UCSD-AML1 (cell line): Measurements from ENCODE around the gene ADAP1.
"Not testable (repeated sequence)": the region's sequence is repeated elsewhere in the genome, so short reads cannot be mapped to it uniquely, and the experiment has no call there.

Experiments
- DNase-seq: peaks from one replicate; lab custom pipeline; 2025; ENCODE audit not compliant: unreplicated experiment; lab: John Stamatoyannopoulos, UW

Gene ADAP1

DNA sequence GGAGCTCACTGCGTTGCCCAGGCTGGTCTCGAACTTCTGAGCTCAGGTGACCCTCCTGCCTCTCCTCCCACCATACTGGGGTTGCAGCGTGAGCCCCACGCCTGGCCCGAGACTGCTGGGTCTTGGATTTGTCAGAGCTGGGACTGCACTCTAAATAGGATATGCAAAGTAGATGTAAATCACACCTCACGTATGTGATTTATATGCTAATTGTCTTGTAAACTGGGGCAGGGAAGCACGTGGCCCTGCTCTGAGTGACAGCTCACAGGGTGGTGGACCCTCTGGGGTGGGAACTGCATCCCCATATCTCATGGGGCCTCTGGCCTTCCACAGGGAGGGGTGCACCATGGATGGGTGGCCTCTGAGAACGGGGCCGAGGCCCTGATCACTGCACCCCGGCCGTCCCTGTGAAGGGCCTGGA is 44.0 kb downstream of the ADAP1 start:
- no peak for DNase-seq

DNA sequence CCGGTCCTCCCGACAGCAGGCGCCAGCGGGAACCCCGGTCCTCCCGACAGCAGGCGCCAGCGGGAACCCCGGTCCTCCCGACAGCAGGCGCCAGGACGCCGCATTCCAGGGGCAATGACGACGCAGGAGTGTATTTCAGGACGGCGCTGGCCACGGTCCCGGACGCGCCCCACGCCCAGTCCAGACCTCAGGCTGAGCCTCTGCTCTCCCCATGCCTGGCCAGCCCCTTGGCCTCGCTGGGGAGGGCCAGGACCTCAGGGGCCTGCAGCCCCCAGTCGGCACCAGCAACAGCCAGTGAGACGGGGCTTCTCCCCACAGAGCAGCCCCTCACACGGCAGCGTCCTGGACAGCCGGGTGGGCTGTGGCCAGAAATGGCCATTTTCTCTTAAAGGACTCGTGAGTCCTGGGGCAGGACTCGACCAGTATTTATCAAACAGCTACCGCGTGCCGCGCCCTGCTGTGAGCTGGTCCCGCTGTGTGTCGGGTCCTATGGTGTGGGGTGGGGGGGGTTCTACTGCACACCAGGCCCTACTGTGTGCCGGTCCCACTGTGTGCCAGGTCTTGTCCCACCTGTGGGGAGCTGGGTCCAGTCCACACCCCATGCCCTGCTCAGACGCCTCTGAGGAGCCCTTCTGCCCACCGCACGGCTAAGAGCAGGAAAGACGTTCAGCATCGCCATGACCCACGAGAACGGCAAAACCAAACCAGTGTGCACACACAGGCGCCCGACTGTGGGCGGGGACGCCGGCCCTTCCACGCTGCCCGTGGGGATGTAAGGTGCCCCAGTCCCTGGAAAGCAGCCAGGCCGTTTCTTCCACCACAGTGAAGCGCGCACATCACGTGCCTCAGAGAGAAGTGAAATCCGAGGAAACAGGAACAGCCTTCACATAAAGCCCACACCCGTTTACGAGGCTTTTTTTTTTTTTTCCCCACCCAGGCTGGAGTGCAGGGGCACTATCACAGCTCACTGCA is 44.8 kb downstream of the ADAP1 start:
- peak; percentile 8 for DNase-seq

DNA sequence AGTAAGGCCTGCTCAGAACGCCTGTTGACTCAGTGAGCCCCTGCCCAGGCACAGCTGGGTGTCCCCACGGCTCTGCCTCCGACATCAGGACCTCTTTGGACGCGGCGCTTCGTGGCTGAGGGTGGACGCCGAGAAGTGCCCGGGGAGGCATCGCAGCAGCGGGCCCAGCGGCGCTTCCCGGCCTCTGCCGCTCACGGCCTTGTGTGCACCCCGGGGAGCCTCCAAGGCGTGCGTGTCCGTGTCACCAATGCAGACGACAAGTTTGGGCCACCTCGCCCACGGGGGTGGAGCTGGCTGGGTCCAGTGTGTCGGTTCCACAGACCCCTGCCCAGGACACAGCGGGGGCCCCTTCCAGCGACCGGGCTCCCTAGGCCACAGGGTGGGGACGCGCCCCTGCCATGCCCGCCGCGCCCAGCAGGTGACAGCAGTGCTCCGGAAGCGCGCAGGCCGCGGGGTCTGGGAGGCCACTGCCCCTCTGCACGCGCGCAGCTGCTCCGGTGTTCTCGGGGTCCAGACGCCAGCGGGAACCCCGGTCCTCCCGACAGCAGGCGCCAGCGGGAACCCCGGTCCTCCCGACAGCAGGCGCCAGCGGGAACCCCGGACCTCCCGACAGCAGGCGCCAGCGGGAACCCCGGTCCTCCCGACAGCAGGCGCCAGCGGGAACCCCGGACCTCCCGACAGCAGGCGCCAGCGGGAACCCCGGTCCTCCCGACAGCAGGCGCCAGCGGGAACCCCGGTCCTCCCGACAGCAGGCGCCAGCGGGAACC is 45.7 kb downstream of the ADAP1 start:
- DNase-seq, result not testable (repeated sequence)

DNA sequence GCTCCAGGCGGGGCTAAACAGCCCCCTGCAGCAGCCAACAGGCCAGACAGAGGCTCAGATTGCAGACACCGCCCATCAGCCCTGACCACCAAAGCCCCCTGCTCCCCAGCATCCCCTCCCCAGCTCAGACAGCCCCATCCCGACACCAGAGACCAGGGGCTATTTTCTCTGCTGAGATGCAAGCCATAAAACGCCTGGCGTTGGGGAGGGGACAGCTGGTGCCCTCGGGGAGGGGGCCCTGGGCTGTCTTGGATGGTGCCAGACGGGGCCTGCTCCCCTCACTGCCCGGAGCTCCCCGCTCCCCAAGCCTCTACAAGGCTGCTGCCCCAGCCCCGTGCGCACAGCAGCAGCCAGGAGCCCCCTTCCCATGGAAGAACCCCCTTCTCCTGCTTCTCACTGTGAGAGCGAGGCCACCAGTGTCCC is 46.3 kb downstream of the ADAP1 start:
- no peak for DNase-seq

DNA sequence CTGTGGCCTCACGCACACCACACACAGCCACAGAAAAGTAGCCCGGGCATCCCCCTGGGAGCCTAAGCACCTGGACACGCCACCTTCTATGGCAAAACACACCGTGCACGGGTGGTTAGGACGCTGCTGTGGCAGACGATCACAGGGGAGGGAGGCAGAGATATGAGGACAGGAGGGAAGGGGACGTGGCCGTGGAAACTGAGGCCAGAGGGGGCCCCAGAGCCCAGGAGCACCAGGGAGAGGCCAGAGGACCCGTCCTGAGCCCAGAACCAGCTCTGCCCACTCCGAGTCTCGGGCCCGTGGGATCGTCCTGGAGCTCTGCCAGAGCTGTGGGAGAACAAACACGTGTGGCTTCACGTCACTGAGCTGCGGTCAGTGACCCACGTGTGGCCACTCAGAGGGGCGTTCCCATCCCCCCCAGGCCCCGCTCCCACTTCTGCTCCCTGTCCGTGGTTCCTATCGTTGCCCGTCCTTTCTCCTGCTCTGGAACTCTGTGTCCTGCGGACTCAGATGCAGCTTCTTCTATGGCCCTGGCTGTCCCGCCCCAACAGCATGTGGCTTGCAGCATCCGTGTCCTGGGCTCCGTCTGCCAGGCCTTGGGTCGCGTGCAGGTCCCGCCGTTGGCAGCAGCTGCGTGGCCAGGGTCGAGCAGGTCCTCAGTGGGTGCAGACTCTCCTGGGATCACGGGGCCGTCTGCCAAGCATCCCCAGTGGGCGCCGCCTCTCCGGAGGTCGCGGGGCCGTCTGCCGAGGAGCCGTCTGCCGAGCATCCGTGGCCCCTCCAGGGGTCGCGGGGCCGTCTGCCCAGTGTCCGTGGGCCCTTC is 47.1 kb downstream of the ADAP1 start:
- no peak for DNase-seq

DNA sequence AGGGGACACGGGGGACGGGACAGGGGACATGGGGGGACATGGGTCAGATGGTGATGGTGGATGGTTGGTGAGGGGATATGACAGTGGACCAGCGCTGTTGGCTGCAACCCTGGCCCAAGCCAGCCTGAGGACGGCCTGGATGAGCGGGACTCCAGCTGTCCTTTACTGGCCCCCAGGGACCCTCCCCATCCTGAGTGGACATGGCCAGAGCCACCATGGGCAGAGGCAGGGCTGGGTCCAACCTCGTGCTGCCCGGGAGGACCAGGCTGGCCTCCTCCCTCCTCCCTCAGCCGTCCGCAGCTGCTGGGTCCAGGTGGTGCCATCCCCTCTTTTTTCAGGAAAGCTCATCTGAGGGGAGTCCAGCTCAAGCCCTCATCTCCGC is 47.7 kb downstream of the ADAP1 start:
- no peak for DNase-seq

DNA sequence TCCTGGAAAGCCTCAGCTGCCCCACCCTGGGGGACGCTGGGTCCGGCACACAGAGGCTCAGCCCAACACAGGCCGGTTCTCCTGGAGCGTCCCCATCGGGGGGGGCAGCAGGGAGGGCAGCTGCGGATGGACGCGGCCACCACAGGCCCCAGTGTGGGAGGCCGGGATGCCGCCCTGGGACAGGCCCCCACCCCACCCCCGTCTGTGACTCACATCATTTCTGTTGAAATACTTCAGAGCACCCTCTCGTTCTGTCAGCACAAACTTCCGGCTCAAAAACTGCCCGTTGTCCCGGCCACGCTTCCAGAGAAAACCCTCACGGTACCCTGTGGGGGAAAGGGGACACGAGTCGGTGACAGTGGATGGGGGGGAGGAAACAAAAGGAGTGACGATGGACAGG is 49.6 kb downstream of the ADAP1 start:
- no peak for DNase-seq

DNA sequence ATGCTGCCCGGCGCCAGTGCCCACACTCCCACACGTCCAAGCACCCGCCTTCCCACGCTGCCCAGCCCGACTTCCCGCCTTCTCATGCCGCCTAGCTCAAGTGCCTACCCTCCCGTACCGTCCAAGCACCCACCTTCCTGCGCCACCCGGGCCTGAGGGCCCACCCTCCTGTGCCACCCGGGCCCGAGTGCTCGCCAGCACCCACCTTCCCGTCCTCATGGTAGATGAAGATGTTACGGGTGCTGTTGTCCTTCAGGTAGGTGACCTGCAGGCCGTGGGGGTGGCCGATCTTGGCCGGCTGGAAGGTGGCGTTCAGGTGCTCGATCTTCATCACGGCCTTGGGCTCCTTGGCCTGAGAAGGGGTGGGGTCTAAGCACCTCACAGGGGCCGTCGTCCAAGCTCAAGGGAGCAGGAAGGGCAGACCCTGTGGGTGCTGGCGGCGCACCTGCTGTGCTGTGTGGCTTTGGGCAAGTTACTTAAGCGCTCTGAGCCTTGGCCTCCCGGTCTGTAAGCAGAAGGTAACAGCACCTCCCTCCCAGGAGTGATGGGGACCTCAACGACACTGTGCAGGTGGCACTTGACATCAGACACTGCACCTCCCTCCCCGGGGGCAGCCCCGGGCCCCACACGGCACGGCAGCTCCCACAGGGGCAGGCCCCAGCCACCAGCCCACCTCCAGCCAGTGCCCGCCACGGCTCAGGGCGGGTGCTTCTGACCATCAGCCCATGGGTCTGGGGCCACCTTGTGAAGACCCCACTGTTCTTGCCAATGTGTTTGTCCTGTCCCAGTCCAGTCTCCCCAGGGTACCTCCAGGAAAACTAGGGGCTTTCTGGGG is 50.3 kb downstream of the ADAP1 start:
- no peak for DNase-seq

DNA sequence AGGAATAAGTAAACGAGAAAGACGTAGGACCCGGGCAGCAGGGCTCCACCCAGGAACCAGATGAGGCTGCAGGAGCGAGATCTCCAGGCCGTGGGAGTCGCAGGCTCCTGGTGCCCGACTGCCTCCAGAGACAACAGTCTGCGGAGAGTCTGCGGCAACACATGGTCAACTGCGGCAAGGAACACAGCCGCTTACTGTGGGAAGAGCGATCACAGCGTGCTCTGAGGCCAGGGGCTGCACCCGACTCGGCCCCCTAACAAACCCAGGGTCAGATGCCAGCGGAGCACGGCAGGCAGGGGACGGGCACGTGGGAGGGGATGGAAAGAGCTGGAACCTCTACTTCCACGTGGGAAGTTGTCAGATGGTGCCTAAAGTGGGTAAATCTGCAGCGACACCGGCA is 51.5 kb downstream of the ADAP1 start:
- no peak for DNase-seq

DNA sequence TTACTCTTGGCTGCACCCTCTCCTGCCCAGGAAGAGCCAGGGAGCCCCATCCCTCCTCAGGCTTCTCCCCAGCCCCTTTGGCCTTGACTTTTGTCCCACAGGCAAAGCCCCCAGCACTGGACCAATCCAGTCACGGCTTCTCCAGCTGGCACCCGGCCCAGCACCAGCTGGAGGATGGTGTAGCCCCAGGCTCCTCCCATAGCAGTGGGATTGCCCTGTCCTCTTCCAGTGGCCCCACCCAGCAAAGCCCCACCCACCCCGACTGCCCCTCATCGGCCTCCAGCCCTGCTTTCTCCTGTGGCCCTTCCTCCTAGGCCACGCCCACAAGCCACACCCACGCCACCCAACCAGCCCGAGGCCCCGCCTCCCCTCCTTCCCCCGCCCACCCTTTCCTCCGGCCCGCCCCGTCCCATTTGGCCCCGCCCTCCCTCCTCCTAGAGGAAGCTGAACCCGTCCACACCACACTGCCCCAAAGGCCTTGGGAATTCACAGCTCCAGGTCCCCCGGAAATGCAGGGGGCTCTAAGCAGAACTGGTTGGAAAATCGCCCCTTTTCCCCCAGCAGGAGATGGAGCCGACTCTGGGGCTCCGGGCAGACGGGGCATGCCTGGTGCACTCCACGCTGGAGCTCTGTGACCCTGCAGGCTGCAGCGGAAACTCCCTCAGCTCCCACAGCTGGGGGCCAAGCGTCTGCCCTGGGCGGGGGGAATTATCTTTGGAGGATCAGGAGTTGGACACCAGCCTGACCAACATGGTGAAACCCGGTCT is 52.9 kb downstream of the ADAP1 start:
- DNase-seq, result peak; percentile 77

DNA sequence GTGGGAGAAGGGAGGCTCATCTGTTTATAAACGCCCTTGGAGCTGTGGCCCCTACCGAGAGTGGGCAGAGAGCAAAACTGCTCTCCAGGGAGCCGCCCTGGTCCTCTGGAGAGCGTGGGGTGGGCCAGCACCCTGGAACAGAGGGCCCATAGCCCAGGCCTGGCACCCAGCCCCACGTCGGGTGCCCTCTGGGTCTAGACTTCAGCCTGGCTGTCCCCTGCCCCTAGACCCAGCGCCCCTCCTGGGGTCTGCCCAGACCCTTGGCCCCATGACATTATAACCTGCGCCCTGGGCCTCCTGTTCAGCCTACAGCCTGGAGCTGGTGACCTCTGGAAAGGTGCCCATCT is 53.5 kb downstream of the ADAP1 start:
- no peak for DNase-seq

DNA sequence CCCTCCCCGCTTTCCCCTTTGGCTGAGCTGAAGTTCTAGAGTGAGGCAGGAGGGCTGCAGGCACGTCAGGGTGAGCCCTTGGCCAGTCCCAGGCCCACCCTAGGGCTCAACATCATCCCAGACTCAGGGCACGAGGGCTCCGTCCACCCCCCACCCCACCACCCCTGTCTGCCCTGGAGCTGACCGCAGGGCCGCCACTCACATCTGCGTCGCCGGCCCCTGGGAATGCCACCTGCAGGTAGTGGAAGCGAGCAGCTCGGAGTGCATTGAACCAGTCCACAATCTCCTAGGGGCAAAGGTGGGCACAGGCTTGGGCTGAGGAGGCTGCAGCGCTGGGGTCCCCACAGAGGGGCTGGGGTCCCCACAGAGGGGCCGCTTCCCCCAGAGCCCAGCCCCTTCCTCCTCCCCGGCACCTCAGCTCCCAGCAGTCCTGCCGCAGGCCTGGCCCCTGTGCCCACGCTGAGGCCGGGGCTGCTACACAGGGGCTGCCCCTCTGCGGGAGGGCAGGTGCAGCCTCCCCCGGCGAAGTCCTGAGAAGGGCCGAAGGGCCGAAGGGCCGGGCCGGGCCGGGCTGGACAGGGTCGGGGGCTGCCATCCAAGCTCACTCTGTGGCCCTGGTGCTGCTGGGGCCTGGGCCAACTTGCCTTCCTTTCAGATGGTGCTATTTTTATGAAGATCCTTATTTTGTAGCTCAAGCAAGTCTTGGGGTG is 54.0 kb downstream of the ADAP1 start:
- no peak for DNase-seq

DNA sequence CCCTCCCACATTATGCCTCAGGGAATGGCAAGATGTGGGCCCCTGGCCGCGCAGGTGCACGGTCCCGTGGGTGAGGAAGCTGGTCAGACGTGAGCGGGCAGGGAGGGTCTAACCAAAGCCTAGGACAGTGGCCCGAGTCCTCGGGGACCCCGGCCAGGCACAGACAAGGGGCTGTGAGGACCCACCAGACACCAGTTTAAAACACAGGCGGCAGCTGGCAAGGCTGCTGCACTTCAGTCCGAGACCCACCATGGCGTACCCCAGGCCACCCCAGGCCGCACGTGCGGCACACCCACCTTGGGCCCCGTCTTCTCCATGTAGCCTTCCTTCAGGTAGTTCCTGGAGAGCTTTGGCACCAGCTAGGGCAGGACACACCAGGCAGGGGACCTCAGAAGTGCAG is 54.7 kb downstream of the ADAP1 start:
- no peak for DNase-seq

DNA sequence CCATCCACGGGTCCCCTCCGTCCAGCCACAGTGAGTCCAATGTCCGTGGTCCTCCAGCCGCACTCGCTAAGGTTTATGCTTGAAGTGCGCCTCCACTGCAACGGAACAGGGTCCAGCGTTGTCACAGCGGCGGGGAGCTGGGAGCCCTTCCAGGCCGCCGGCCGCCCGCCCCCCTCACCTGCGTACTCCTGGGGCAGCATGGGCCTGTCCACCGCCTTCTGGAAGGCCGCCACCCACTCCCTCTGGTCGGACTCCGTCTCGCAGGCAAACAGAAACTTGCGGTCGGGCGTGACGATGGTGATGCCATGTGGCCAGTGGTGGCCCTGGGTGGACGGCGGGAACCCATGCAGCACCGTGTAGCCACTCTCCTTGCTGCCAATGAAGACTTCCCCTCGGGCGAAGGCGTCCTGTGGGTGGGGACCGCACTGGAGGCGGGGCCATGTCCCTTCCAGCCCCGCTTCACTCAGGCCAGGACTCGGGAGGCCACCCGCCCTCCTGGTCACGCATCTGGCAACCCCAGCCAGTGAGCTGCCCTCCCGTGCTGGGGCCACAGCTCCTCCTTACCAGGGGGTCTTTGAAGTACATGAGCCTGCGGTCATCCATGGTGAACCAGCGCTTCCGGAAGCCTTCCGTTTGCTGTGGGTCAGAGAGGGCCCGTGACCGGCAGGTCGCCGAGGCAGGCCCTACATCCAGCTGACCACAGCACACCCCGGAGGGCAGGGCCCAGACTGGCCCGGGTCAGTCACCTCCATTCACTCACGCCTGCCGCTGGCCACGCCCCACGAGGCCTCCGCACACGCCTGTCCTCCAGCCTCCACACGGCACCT is 55.4 kb downstream of the ADAP1 start:
- no peak for DNase-seq

DNA sequence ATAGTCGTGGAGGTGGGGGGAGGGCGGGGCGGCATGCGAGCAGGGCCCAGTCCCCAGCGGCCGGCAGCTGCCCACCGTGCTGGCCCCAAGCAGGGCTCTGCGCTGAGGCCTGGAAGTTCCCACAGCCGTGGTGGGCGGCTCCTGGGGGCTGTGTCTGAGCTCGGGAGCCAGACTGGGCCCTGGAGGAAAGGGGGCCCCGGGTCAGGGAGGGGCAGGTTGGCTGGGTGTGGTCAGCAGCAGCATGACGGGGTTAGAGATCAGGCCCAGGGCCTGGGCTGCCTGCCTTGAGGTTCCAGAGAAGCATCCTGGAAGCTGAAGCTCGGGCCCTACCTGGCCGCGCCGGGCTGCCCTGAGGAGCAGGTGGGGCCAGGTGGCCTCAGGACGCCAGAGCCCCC is 56.0 kb downstream of the ADAP1 start:
- DNase-seq, result no peak

DNA sequence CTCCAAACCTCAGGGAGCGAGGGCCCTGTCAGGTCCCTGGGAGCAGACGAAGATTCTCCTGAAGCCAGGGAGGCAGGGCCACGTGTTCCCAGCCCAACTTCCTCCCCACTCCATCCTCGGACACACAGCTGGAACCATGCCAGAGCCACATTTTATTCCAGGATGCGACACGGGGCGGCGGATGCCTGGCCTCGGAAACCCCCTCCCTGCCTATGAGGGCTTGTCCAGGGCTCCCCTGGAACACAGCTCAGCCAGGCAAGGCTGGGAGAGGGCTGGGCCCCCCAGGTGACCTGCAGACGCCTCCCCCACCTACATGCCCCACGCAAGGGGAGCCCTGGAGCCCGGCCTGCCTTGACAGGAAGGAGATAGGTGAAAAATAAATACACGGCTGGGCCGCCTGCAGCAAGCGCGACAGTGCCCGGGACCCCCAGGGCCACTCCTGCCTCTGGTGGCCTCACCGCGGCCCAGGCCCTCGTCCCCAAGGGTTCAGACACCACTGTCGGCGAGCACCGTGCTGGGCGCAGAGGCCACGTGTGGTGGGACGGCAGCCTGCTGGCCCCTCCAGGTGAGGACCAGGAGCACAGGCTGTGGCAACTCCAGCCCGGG is 56.6 kb downstream of the ADAP1 start:
- no peak for DNase-seq

DNA sequence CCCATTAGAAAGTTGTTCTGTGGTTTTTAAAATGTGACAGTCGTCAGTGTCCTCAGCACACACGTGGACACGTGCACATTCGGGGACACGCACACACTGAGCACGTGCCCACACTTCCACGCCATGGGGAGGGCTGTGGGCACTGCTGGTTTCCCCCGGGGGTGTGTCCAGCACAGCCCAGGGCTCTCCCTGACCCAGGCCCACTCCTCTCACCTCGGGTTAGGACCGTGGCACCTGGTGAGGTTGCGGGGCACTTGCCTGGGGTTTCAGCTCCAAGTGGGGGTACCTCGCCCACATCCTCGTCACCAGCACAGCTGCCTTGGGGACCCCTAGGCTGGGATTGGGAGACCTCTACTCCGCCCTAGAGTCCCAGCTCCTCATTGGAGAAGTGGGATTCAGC is 57.4 kb downstream of the ADAP1 start:
- no peak for DNase-seq
